ENCODE measurements around the gene MEIOSIN. TPM values are rescaled to one million over a fixed set of nuclear protein-coding genes. Genes with fewer than 3 reads are reported as not detected.

Gene MEIOSIN
- total and polyA plus RNA-seq, 9 of the 15 experiments (the other 6 are each of a cell fraction or from before 2014, with no cell fraction given): 0.06 to 2.0 (median 0.76) TPM

DNA sequence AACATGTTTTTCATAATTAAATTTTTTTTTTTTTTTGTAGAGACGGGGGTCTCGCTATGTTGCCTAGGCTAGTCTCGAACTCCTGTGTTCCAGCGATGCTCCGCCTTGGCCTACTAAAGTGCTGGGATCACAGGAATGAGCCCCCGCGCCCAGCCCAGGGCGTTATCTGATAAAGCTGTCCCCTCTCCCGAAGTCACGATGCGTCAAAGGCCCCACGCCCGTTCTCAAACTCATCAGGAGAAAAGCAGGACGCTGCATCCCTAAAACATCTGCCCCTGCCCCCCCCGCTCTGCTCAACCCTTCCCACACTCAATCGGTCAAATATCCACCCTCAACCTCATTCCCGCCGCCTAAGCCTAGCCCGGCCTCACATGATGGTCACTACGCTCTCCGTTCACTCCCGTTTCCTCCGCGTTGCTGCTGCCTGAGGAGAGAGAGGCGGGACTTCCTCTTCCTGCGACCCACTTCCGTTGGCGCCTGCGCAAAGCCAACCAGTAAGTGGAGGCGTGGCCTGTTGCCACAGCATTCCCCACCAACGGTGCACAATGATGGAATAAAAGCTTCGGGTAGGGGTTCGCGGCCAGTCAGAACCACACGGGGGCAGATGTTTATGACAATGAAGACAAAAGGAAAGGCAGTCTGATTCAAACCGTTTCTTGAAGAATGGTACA lies 41.6 kb upstream of the MEIOSIN start, which contains the start of gene SNRPD2 (continued):
- TF ChIP-seq, protein P1, sequence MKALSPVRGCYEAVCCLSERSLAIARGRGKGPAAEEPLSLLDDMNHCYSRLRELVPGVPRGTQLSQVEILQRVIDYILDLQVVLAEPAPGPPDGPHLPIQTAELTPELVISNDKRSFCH (CRISPR knock-in tag; IDR thresholded peaks at IDR 0.05): no peak
- TF ChIP-seq, protein P1 (tag; IDR thresholded peaks at IDR 0.05): no peak
- TF ChIP-seq ZNF780A (CRISPR knock-in tag; IDR thresholded peaks at IDR 0.05): no peak
- no peak for TF ChIP-seq HNRNPH1 (optimal IDR thresholded peaks at IDR 0.05; ENCODE audit: low read depth, low read length)
- no peak for TF ChIP-seq ATF1 (CRISPR knock-in tag; IDR thresholded peaks at IDR 0.05)
- no peak for TF ChIP-seq ATF1 (tag; IDR thresholded peaks at IDR 0.05)
- TF ChIP-seq RFX7 (CRISPR knock-in tag; IDR thresholded peaks at IDR 0.05): no peak
- TF ChIP-seq ZFP1 (CRISPR knock-in tag; IDR thresholded peaks at IDR 0.05): no peak
- no peak for TF ChIP-seq MCM3 (IDR thresholded peaks at IDR 0.05)
- TF ChIP-seq, protein P2, sequence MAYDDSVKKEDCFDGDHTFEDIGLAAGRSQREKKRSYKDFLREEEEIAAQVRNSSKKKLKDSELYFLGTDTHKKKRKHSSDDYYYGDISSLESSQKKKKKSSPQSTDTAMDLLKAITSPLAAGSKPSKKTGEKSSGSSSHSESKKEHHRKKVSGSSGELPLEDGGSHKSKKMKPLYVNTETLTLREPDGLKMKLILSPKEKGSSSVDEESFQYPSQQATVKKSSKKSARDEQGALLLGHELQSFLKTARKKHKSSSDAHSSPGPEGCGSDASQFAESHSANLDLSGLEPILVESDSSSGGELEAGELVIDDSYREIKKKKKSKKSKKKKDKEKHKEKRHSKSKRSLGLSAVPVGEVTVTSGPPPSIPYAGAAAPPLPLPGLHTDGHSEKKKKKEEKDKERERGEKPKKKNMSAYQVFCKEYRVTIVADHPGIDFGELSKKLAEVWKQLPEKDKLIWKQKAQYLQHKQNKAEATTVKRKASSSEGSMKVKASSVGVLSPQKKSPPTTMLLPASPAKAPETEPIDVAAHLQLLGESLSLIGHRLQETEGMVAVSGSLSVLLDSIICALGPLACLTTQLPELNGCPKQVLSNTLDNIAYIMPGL (CRISPR knock-in tag; IDR thresholded peaks at IDR 0.05): no peak
- no peak for TF ChIP-seq ZNF444 (CRISPR knock-in tag; IDR thresholded peaks at IDR 0.05)
- peak; percentile 76 to 87 for TF ChIP-seq FOXK2 (conservative IDR thresholded peaks at IDR 0.05 in 1 of 2, IDR thresholded peaks at IDR 0.05 in 1 of 2; ENCODE audit: low read depth in 2 of 2)
- no peak for TF ChIP-seq NFIX (CRISPR knock-in tag; IDR thresholded peaks at IDR 0.05; ENCODE audit: low read depth)
- no peak for TF ChIP-seq ZNF3 (CRISPR knock-in tag; IDR thresholded peaks at IDR 0.05)
- TF ChIP-seq ZNF263 (CRISPR knock-in tag; IDR thresholded peaks at IDR 0.05; ENCODE audit: borderline replicate concordance): no peak
- TF ChIP-seq, protein P3, sequence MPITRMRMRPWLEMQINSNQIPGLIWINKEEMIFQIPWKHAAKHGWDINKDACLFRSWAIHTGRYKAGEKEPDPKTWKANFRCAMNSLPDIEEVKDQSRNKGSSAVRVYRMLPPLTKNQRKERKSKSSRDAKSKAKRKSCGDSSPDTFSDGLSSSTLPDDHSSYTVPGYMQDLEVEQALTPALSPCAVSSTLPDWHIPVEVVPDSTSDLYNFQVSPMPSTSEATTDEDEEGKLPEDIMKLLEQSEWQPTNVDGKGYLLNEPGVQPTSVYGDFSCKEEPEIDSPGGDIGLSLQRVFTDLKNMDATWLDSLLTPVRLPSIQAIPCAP (CRISPR knock-in tag; IDR thresholded peaks at IDR 0.05; ENCODE audit: borderline replicate concordance): no peak
- peak; percentile 77; the same call in 1 of the 2 replicates for TF ChIP-seq HLTF (IDR thresholded peaks at IDR 0.05)
- TF ChIP-seq IRF2 (CRISPR knock-in tag; IDR thresholded peaks at IDR 0.05): no peak
- TF ChIP-seq ZNF324 (CRISPR knock-in tag; IDR thresholded peaks at IDR 0.05): no peak
- TF ChIP-seq, protein P4, sequence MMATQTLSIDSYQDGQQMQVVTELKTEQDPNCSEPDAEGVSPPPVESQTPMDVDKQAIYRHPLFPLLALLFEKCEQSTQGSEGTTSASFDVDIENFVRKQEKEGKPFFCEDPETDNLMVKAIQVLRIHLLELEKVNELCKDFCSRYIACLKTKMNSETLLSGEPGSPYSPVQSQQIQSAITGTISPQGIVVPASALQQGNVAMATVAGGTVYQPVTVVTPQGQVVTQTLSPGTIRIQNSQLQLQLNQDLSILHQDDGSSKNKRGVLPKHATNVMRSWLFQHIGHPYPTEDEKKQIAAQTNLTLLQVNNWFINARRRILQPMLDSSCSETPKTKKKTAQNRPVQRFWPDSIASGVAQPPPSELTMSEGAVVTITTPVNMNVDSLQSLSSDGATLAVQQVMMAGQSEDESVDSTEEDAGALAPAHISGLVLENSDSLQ (IDR thresholded peaks at IDR 0.05): no peak
- peak; percentile 85 for TF ChIP-seq FOXJ2 (tag; IDR thresholded peaks at IDR 0.05)
- TF ChIP-seq NR2C2 (CRISPR knock-in tag; IDR thresholded peaks at IDR 0.05): no peak
- no peak for TF ChIP-seq NR2C2 (tag; IDR thresholded peaks at IDR 0.05)
- TF ChIP-seq YY1 (IDR thresholded peaks at IDR 0.05; ENCODE audit: borderline replicate concordance in 1 of 3, control insufficient read depth in 1 of 3, extremely low read depth in 1 of 3, insufficient read depth in 3 of 3, insufficient read length in 1 of 3, insufficient replicate concordance in 2 of 3, low read depth in 1 of 3, low read length in 2 of 3): peak in 2 of 3 experiments; percentile 20 to 77
- no peak for TF ChIP-seq FOXA1 (IDR thresholded peaks at IDR 0.05; ENCODE audit: borderline replicate concordance)
- peak; percentile 78; the same call in 1 of the 2 replicates for TF ChIP-seq TOE1 (IDR thresholded peaks at IDR 0.05; ENCODE audit: borderline replicate concordance)
- TF ChIP-seq TOE1 (CRISPR knock-in tag; IDR thresholded peaks at IDR 0.05; ENCODE audit: borderline replicate concordance, low read depth): no peak
